GM13976 (cell line): Measurements from ENCODE around the gene PHGDH.

Experiments
- DNase-seq: peaks from one replicate; pipeline ENCODE4 v3.0.0; 2012; ENCODE audit warnings: low spot score
- in situ Hi-C: fragments of 300-500 bp; cut with MboI; formaldehyde crosslinking; loops from one replicate; pipeline ENCODE4 v1.12.0; 2022; ENCODE audit warnings: low sequenced_read_pairs, mixed read lengths, inconsistent platforms; ENCODE audit not compliant: unreplicated experiment
- TF ChIP-seq, protein P1 (sequence below): IDR thresholded peaks from 2 replicates; pipeline ENCODE4 v1.5.1; 2012; ENCODE audit warnings: borderline replicate concordance, mild to moderate bottlenecking; ENCODE audit not compliant: insufficient read depth; ENCODE audit errors: extremely low read depth, missing control alignments, control extremely low read depth

PHGDH gene

DNA sequence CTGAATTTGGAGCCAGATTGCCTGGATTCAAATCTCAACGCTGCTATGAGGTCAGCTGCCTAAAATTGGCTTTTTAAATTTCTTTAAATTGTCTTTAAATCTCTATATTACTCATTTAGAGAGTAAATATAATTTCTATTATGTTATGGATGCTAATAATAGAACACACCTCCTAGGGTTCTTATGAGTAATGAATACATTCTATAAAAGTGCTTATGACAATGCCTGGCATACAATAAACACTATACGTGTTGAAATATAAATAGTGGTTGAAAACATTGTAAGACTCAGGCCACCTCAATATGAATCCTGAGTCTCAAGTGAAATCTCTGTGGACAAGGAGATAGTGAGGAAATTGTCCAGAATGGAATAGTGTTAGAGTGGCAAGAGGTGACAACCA is 31.0 kb upstream of the PHGDH start:
- no peak for DNase-seq
- in situ Hi-C loops = loop anchor here (25.0 kb wide), 1 partner anchor 143 kb away; no protein-coding TSS in a partner anchor
- TF ChIP-seq, protein P1, sequence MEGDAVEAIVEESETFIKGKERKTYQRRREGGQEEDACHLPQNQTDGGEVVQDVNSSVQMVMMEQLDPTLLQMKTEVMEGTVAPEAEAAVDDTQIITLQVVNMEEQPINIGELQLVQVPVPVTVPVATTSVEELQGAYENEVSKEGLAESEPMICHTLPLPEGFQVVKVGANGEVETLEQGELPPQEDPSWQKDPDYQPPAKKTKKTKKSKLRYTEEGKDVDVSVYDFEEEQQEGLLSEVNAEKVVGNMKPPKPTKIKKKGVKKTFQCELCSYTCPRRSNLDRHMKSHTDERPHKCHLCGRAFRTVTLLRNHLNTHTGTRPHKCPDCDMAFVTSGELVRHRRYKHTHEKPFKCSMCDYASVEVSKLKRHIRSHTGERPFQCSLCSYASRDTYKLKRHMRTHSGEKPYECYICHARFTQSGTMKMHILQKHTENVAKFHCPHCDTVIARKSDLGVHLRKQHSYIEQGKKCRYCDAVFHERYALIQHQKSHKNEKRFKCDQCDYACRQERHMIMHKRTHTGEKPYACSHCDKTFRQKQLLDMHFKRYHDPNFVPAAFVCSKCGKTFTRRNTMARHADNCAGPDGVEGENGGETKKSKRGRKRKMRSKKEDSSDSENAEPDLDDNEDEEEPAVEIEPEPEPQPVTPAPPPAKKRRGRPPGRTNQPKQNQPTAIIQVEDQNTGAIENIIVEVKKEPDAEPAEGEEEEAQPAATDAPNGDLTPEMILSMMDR = no peak

DNA sequence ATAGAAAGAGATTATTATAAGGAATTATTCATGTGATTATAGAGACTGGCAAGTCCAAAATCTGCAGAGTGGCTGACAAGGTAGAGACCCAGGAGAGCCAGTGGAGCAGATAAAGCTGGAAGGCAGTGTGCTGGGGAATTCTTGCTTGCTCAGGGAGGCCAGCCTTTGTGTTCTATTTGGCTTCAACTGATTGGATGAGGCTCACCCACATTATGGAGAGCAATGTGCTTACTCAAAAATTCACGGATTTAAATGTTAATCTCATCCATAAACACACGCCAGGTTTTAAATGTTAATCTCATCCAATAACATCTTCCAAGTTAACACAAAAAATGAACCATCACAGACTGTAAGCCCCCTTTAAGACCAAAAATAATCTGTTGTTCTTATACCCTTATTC is 30.2 kb upstream of the PHGDH start:
- in situ Hi-C loops = loop anchor here (25.0 kb wide), 1 partner anchor 144 kb away; no protein-coding TSS in a partner anchor
- no peak for DNase-seq
- TF ChIP-seq, protein P1 = no peak

DNA sequence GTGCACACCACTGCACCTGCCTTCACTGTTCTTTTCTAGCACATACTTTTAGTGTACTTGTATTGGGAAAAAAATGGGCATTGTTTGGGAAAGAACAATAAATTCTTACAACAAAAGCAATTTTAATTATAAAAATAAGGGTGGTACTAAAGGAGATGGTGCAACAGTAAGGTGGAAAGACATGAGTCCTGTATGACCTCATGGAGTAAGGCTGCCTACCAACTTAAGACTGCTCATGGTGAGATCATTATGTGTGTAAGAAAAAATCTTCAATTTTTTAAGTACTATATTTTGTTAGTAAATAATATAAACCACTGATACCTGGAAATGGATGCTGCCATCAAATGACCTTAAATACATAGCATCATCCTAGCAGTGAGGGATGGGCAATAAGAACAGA is 29.6 kb upstream of the PHGDH start:
- in situ Hi-C loops = loop anchor here (25.0 kb wide), 1 partner anchor 145 kb away; no protein-coding TSS in a partner anchor
- TF ChIP-seq, protein P1 = no peak

DNA sequence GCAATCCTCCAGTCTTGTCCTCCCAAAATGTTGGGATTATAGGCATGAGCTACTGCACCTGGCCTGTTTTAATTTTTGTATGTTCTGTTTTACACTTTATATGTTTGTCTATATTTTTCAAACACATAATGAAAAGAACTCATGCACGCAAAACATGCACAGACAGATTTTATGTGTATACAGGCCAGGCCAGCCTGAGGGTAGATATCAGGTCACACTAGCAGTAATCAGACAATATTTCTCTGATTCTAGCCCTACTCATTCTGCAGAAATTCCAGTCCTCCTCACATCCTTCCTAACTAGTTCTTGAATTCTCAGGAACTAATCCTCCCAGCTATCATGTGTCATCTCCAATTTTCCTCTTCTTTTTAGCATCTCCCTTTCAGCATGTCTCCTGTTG is 27.8 kb upstream of the PHGDH start:
- no peak for DNase-seq
- in situ Hi-C loops = loop anchor here (25.0 kb wide), 1 partner anchor 147 kb away; no protein-coding TSS in a partner anchor
- TF ChIP-seq, protein P1 = no peak

More for the DNA sequence above, 29.6 kb upstream of the PHGDH start:
- DNase-seq = no peak

DNA sequence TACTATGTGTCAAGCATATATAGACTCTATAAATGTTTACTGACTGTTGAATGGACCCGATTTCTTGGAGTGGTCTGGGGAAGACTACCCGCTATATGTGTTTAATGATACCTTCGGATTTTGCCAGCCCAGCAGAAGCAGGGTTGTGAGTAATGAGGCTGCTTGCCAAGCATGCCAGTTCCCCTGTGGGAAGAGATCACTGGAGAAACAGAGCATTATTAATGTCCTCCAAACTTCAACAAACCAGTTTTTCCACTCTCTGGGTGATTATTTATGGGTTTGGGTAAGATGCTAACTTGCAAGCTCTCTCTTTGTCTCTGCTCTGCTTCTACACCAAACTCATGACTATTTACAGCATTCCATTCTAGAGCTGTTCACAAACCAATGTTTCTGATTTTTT is 25.1 kb upstream of the PHGDH start:
- TF ChIP-seq, protein P1 = no peak
- no peak for DNase-seq
- in situ Hi-C loops = loop anchor here (5.0 to 25.0 kb wide), 2 partner anchors 84 to 149 kb away; no protein-coding TSS in a partner anchor

DNA sequence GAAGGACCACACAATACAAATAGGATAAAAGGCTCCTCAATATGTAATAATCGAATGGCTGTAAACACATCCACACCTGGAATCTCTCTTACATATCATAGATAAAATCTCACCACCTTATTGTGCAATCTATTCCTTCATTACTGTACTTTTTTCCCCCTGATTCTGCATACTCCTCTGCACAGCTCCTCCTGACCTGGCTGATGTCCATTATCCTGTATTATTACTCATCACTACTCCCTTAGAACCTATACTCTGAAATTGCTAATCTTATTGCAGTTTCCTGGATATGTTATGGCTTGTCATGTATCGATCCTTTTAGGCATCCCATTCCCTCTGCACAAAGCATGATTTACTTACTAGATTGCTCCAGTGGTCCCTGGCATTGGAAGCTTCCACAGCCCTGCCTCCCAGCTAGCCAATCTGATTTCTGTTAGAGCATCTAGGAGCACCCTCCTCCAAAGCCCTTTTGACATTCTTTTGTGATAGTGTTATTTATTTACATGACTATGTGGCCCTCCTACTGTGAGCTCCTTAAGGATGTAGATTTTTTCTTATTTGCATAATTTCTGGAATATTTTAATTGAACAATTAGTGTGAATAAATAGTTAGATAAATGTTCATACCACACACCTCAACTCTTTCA is 24.2 kb upstream of the PHGDH start:
- TF ChIP-seq, protein P1 = no peak
- in situ Hi-C loops = loop anchor here (5.0 to 25.0 kb wide), 2 partner anchors 85 to 150 kb away; no protein-coding TSS in a partner anchor
- no peak for DNase-seq
